Activated effector memory CD4-positive, alpha-beta T cell treated with Interleukin-2 at 50 U/mL for 16 hours (primary cell): ENCODE measurements around the gene HK2.
"Not testable (repeated sequence)": the region's sequence is repeated elsewhere in the genome, so short reads cannot be mapped to it uniquely, and the experiment has no call there.

Experiments used
- DNase-seq: peaks from one replicate; pipeline ENCODE4 v3.0.0-alpha.2; 2020

HK2 gene

DNA sequence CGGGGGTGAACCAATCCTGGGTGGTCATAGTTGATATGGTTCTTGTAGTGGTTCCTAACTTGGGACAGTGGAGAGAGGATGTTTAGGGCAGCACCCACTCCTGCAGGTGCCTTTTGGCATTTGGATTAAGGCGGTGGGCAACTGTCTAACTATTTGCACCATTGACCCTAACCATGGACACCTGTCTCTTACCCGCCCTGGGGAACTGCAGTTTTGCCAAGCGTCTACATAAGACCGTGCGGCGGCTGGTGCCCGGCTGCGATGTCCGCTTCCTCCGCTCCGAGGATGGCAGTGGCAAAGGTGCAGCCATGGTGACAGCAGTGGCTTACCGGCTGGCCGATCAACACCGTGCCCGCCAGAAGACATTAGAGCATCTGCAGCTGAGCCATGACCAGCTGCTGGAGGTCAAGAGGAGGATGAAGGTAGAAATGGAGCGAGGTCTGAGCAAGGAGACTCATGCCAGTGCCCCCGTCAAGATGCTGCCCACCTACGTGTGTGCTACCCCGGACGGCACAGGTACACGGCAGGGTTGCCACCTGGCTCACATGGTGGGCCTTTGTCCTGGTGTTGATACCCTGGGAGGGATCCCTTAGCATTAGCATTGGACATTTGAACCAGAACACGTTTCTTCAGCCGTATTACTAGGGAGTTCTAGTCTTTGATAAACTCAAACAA, 46.3 kb downstream of the HK2 start:
- DNase-seq, result no peak

- DNase-seq, result no peak
Observed at GRCh38 chr2:74881176-74881575, 47.2 kb downstream of the HK2 start.

- no peak for DNase-seq
Observed at GRCh38 chr2:74881626-74882298, 47.8 kb downstream of the HK2 start.

- no peak for DNase-seq
Observed at GRCh38 chr2:74882299-74882687, 48.4 kb downstream of the HK2 start.

- no peak for DNase-seq
Observed at GRCh38 chr2:74883011-74883410, 49.1 kb downstream of the HK2 start.

GRCh38 chr2:74884118-74884762, 50.3 kb downstream of the HK2 start:
- DNase-seq, result no peak

DNA sequence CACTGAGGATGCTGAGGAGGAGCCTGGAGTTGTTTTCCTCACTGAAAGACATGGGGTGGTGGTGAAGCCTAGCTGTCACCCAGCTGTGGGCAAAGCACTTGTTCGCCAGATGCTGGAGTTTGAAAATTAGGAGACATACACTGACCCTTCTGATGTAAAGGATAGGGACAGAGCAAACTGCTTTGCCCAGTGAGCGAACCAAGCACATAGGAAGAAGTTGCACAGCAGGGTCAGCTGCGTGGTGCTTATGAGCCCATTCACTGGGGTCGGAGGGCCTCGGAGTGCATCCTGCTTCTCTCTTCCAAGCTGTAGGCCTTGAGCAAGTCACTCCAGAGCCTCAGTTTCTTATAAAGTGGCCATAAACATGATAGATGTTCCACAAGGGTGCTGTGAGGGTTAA, 50.9 kb downstream of the HK2 start:
- no peak for DNase-seq

GRCh38 chr2:74886251-74886650, 52.3 kb downstream of the HK2 start:
- no peak for DNase-seq

GRCh38 chr2:74886811-74887210, 52.9 kb downstream of the HK2 start:
- DNase-seq, result no peak

- no peak for DNase-seq
Observed at GRCh38 chr2:74887445-74887951, 53.6 kb downstream of the HK2 start.

DNA sequence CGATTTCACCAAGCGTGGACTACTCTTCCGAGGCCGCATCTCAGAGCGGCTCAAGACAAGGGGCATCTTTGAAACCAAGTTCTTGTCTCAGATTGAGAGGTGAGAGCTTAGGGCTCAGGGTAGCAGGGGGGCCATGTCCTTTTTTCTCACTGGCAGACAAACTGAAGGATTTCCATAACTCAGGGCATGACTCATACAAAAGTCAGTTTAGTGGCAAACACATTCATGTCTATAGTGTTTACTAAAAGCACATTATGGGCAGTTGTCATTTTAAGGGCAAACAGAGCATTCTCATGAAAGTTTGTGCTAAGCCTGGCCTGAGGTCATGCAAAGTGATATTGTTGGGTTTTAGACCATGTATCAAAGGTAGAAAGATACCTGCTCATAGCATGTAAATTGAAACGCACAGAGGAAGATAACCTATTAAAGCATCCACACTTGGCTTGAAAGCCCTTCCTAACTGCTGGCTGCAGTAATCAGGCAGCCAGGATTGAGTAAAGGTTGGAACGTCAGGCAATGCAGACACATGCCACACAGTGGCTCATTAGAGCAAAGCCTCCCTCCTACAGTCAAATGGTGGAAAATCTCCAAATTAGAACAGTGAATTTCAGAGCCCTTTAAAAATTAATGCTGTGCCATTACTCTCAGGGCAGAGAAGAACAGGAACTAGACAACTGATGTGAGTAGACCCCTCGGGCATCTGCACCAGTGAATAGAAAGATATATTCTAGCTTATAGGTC, 54.2 kb downstream of the HK2 start:
- no peak for DNase-seq

GRCh38 chr2:74889159-74889558, 55.2 kb downstream of the HK2 start:
- no peak for DNase-seq

DNA sequence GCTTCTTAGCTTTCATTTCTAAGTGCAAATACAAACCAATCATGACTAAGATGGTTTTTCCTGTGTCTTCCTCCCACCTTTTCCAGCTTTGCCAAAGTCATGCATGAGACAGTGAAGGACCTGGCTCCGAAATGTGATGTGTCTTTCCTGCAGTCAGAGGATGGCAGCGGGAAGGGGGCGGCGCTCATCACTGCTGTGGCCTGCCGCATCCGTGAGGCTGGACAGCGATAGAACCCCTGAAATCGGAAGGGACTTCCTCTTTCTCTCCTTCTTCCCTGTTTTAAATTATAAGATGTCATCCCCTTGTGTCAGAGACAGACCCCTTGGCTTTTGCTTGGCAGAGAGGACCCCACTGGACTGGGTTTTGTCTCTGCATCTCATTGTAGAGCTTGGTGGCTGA, 56.8 kb downstream of the HK2 start:
- DNase-seq, result no peak

DNA sequence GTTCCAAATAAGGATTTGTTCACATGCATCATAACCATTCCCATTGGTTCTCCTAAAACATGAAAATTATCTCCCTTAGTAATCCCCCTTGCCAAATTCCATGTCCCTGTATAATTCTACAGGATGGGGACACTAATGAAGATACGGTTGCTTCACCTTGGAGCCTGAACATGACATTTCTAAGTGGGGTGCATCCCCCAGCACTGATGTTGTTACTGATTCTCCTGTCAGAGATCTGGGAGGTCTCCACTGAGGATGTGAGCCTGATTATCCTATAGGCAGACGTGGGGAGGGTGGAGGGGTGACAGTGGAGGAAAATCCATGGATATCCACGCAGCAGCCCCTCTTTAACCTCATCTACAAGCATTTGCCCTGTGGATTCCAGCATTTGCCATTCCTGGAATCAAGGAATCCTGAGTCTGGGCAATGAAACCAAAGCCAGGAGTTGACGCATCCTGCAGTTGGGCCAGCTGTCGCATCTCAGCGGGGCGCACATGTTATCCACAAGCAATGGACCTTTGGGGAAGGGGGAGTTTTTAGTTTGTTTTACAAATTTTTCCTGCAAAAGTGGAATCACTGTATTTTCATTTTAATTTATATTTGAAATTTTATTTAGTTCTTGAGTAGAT, 57.3 kb downstream of the HK2 start:
- DNase-seq, result no peak

DNA sequence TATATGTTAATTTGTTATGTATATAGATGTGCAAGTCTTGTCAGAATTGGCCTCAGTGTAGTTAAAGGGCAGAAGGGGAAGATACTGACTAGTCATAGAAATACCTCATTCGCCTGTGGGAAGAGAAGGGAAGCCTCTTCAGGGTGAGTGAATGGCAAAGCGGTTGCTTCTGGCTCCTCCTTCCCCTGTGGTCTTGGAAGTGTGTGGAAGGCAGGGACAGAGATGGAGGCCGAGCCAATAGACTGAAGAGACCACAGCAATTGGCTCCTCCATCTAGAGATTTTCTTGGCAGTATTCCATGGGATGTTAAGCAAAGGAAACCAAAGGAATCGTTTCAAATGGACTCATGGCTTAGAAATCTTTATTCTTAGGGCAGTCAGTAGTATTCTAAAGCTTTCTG, 57.9 kb downstream of the HK2 start:
- not testable (repeated sequence) for DNase-seq

GRCh38 chr2:74892609-74893008, 58.7 kb downstream of the HK2 start:
- no peak for DNase-seq

- DNase-seq, result no peak
Observed at GRCh38 chr2:74893332-74893731, 59.4 kb downstream of the HK2 start.

- no peak for DNase-seq
Observed at GRCh38 chr2:74894272-74894981, 60.5 kb downstream of the HK2 start.

- DNase-seq, result no peak
Observed at GRCh38 chr2:74895001-74895400, 61.1 kb downstream of the HK2 start.

GRCh38 chr2:74896232-74896631, 62.3 kb downstream of the HK2 start:
- no peak for DNase-seq

- not testable (repeated sequence) for DNase-seq
Observed at GRCh38 chr2:74900225-74900624, 66.3 kb downstream of the HK2 start.

DNA sequence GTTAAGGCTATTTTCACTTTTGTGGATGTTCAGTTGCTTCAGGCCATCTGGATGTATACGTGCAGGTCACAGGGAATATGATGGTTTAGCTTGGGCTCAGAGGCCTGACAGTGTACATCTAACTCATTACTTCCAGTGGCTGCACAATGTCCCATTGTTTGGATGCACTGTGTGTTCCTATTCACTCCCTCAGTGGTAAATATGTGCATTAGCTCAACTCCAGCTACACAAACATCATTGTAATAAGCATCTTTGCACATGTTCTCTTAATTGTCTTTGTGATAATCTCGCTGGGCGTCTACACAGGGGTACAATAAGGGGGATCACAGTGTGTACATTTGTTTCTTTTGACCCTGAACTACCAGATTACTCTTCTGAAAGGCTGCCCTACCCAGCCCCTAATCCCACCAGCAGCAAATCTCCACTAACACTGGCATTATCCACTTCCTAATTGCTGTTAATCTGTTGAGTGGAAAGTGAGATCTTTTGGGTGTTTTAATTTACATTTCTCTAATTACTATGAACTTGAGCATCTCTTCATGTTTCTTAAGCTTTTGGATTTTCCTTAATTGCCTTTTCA, 68.4 kb downstream of the HK2 start:
- no peak for DNase-seq
